NCI-H1105 (cell line): Measurements from ENCODE around the gene NEURL1B.
"Not testable (repeated sequence)": the region's sequence is repeated elsewhere in the genome, so short reads cannot be mapped to it uniquely, and the experiment has no call there.

Experiments used
- DNase-seq: peaks from one replicate; lab custom pipeline; 2025; lab: John Stamatoyannopoulos, UW

The NEURL1B gene

DNA sequence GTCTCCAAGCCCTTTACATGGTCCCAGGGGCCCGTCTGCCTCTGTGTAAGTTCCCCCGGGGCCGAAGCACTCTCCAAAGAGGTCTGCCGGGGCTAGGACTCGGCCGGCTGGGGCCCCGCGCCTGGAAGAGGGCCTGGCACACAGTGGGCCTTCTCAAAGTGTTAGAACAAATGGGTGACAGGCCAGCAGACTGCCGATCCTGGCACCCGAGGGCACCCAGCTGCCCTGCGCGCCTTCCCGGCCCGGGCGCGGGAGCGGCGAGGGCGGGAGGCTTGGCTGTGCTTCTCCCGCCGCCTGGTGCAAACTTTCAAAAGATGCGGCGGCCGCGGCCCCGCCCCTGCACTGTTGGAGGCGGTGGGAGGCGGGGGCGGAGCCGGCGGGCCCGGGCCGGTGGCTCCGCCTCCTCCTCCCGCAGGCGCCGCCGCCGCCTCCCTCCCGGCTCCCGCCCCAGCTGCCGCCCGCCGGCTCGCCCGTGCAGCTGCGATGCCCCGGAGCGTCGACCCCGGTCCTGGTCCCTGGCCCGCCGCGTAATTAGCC, at the start of gene NEURL1B:
TSS of gene NEURL1B (plus strand) at position 442 of the 537 bp plus-strand sequence. CDS start 144 bp downstream, outside the sequence.
- peak; percentile 64 for DNase-seq

DNA sequence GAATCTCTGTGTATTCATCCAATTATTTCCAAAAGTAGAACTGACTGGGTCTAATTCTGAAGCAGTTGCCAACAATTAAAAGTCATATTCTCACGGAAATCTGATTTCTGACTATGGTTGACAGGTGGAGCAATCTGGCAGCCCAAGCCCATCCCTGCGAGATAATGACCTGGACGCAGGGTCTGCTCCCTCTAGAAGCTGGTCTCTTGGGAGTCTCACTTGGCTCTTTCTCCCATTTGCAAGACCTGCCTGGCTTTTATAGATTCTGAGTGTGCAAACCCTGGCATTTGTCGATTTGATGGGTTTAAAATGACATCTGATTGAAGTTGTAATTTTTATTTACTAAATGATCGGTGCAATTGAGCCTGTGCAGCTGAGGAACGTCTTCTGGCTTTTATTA, 49.4 kb upstream of the NEURL1B start:
- no peak for DNase-seq

- DNase-seq: no peak
These were observed 48.2 kb upstream of the NEURL1B start for GRCh38 chr5:172592881-172593280.

DNA sequence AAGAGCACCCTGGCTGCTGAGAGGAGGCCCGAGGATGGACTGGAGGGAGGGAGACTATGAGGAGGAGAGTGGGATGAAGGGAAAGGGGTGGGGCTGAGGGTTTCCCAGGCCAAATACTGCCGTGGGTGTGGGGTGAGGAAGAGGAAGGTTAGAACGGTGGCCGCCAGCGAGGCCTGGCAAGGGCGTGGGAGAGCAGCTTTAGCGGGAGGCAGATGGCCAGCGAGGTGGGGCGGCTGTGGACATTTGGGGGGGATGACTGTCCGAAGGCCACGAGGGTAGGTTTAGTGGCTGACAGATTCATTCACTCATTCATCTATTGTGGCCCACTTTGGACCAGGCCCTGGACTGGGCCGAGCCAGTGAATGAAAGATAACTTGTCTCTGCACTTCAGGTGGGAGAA, 47.8 kb upstream of the NEURL1B start:
- no peak for DNase-seq

GRCh38 chr5:172593721-172594235, 47.3 kb upstream of the NEURL1B start:
- DNase-seq: no peak

GRCh38 chr5:172594431-172594830, 46.6 kb upstream of the NEURL1B start:
- DNase-seq: no peak

DNA sequence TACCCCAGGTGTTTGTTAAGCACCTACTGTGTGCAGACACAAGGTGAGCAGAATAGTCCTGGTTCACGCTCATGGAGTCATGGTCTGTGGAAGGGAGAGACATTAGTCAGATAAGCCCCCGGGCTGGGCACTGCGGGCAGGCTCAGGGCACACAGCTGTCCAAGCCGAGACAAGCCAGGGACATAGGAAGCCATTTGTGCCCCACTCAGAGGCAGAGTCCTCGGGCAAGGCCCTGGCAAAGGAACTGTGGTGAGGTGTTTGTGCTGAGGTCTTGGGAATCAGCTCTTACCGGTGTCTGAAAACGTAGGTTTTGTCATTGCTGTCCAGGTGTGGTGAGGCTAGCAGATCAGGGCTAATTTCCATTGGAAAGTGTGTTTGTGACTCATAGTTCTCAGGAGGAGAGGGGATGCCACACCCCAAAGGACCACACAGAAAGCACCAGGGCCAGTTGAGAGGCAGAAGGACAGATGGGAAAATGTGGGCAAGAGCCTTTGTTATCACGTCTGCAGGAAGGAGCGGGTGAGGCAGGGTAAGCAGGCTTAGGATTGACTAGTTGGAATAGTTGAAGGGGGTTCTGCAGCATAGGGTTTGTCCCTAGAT, 46.1 kb upstream of the NEURL1B start:
- no peak for DNase-seq

DNA sequence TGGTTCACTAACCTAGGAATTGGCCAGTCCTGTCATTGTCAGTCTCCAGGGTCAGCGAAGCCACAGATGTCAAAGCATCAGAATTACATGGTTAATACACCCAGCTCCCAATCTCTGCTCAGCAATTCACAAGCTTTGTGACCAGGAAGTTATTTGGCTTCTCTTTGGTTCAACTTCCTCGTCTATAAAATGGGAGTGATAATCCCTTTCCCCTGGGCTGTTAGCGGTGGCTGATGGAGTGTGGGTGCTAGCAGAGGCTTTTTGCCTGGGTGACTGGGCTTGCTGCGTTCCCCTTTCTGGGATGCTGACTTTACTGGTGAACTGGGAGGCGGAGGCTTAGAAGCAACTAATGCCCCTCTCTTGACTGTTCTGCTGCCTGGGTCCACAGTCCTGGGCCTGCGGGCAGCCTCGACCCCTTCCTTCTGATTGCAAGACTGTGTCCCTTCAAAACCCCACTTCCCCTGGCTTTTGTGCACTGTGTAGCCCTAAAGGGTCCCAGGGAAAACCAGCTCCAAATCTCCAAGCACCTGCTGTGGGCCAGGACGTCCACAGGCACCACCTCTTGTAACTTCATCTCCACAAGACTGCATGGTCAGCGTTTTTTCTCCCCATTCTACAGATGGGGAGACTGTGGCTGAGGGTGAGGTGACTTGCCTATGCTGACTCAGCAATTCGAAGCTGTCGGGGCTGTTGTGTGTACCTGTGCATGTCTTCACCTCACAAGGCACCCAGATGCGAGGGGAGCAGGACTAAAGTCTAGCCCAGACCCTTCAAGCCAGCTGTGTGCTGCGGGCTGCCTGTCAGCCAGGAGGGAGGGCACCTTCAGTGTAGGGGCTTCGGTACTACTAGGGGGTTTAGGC, 45.2 kb upstream of the NEURL1B start:
- DNase-seq: no peak

DNA sequence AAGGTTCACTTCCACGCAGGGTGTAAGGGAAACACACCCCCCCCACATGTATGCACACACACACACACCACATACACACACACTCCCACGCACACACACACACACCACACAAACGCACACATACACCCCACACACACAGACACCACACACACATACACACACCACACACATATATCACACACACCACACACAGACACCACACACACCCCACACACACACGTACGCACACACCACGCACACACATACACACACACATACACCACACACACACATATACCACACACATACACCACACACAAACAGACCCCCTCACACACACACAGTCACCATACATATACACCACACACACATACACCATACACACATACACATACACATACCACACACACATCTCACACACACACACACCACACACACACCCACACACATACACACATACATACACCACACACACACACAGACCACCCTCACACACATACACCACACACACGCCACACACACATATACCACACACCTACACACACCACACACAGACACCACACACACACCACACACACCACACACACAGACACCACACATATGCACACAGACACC, 44.3 kb upstream of the NEURL1B start:
- no peak for DNase-seq

DNA sequence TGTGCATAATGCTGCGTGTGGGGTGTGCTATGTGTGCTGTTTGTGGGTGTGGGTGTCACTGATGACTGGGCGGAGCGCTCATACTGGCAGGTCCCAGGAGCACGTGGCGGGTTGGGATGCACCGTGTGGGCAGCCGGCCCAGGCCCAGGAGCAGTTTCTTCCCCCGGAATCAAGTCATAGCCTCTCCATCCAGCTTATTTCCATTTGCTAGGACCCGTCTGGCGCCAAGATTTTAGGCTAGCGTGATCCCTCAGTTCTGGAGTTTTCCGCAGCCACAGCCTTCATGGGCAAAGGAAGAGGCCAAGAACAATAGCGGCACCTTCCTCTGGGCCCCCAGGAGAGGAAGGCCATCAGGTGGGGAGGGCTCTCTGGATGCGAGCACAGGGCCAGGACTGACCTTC, 43.3 kb upstream of the NEURL1B start:
- DNase-seq: no peak

- no peak for DNase-seq
These were observed 42.5 kb upstream of the NEURL1B start for GRCh38 chr5:172598251-172599203.

GRCh38 chr5:172599204-172599567, 41.9 kb upstream of the NEURL1B start:
- DNase-seq: no peak

DNA sequence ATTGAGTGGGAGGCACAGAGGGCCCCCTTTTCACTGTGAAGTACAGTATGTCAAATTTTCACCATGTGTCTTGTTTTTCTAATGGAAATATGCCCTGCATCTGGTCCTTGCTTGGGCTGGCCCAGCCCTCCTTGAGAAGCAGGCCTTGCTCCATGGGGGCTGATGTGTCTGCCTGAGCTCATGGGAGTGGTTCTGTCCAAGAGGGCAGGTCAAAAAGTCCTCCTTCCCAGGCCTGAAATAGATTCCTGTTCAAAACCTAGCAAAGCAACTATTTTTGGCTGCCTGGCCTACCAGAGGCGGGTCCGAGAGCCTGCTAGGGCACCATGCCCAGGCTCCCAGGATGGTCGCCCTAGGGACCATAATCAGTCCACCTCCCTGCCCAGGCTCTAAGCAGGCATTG, 40.5 kb upstream of the NEURL1B start:
- no peak for DNase-seq

- not testable (repeated sequence) for DNase-seq
These were observed 39.5 kb upstream of the NEURL1B start for GRCh38 chr5:172601576-172601975.

- DNase-seq: no peak
These were observed 38.3 kb upstream of the NEURL1B start for GRCh38 chr5:172602783-172603231.

DNA sequence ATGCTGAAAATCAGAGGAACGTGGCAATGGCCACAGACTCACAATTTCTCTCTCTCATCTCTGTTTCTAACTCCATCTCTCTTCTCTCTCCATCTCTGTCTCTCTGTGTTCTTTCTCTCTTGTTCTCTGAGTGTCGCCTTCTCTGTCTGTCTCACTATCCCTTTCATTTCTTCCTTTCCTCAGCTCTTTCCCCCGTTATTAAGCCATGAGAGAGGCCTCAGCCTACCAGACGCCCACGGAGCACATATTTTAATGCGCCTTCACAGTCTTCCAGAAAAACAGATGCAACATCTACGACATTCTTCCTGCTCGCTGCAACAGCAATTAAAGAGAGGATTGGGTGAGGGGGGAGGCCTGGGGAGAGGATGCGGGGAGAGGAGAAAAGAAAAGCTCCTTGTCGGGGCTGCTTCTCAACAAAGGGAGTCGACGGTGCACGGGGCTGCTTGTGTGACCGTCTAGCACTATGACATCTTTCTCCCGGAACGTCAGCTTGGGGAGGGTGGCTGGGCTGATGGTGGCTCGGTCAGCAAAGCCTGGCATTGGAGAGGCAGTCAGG, 37.7 kb upstream of the NEURL1B start:
- no peak for DNase-seq

GRCh38 chr5:172605466-172605865, 35.6 kb upstream of the NEURL1B start:
- DNase-seq: no peak

DNA sequence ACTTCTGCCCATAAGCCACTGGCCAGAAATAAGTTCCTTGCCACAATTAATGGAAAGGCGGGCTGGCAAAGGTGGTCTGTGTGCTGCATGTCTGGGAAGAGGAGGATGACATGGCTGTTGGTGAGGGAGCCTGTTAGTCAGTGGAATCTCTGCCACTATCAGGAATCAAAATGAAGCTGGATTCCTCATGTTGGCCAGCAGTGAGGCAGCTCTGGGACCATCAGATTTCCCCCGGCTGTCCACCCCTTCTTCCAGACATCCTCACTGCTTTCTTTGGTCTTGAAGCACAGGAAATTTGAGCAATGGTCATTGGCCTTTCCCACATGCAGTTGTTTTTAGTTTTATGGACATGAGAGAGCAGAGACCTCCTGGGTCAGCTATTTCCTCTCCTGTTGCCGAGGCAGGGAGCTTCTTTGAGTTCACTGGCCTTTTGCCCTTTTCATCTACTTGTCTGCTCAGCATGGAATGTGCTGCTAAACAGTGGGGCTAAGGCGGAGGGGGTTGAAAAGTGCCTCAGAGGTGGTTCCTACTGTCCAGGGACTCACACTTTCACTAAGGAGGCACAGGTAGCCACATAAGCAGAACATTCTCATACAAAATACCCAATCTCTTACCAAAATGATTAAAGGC, 34.8 kb upstream of the NEURL1B start:
- no peak for DNase-seq

DNA sequence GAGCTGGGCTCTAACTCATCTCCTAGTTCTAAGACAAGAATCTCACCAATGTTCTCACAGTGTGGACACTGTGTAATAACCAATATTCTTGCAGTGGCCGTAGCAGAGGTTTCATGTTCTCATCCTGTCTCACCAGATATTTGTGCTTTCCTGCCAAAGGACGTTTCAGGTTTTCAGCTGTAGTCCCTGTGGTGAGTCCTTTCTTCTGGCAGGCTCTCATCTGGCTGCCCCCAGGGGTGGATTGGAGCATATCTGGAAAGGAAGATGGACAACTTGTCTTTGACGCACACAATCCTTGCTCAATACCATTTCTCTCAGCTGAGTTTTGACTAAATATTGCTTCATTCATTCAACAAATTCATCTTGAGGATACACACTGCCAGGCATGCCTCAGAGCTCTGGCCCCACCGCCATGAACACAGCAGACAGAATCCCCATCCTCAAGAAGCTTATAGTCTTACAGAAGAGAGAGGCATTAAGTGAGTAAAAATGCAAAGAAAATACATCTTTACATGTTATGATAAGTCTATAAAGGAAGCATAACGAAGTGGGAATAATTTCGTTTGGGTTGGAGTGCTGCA, 33.8 kb upstream of the NEURL1B start:
- no peak for DNase-seq

DNA sequence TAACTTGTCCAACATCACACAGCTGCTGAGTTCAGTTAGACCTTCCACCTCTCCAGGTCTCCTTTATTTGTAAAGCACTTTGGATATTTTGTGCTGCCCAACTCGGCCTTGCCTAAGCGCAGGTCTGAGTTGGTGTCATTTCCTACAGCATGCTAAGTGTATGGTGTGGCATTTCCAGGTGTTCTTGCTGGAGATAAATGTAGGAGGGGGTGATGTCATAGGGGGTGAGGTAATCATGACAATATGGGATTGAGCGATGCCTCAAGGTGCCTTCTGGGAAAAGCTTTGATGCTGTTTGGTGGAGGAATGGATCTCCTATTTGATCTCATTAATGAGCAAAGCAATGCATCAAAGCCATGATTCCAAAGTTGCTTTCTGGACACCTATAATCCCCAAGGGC, 32.3 kb upstream of the NEURL1B start:
- DNase-seq: no peak
